ENCODE results near the gene DPYD. TPM values are rescaled to one million over a fixed set of nuclear protein-coding genes. Genes with fewer than 3 reads are reported as not detected.

DPYD gene
- total RNA-seq, 1 donor from 2014 or later = 21.7 TPM

- DNase-seq = no peak
Measured at GRCh38 chr1:97084546-97084945, 836.3 kb downstream of the DPYD start.

DNA sequence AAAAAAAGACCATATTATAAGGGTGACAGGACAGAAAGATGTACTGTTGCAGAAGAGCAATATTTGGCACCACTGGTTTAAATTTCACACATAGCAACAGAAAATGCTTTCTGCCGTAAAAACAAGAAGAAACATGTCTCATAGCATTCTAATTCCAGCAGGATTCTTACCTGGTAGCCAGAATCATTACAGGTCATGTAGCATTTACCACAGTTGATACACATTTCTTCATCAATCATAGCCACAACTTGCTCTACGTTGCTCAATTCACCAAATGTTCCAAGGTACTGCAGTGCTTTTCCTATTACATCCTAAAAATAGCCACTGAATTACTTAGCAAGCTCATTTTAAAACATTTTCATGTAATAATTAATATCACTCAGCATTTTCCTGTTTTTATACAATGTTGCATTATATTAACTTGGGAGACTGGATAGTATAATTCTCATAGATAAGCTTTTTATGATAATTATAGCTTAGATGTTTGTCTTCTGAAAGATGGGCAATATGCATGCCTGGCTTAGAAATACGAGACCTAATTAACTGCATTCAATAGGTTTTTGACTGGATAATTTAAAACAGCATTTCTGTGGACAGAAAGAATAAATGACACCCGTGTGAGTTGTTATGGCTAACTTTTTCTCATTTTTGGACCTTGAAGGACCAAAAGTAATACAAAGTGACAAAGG, 838.5 kb downstream of the DPYD start:
- no peak for DNase-seq

- no peak for DNase-seq
Measured at GRCh38 chr1:97078872-97079271, 842.0 kb downstream of the DPYD start.

GRCh38 chr1:97077221-97077620, 843.6 kb downstream of the DPYD start:
- no peak for DNase-seq

DNA sequence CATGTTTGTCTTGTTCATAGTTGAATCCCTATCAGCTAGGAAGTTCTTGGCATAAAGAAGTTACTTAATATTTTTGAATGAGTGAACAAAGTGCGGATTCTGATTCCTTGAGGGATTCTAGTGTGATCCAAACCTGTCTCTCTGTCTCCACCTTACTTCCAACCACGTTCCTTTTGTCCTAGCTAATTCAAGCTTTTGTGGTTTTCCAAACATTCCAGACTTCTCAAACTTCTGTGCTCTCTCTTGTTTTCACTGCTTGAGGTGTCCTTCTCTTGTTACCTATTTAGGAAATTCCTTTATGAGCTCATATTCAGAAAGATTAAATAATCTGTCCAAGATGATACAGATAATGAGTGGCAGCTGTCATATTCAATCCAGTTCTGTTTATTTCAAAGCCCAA, 846.1 kb downstream of the DPYD start:
- no peak for DNase-seq

DNA sequence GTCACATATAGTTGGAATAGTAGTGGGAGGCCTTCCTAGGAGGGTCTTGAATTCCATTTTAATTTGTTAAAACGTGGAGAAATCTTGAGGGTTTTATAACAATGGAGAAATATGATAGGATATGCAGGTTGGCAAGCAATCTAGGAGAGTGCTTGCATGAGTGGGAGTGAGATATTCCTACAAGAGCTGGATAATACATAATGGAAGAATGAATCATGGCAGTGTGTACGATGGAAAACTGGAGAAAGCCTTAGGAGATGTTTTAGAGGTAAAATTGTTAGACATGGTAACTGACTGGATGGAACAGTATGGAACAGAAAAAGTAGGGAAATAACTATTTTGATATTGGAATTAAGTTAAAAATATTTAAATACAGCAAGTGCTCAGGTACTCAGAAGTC, 846.9 kb downstream of the DPYD start:
- no peak for DNase-seq

GRCh38 chr1:97073169-97073568, 847.7 kb downstream of the DPYD start:
- no peak for DNase-seq

- no peak for DNase-seq
Measured at GRCh38 chr1:97071173-97071572, 849.7 kb downstream of the DPYD start.

DNA sequence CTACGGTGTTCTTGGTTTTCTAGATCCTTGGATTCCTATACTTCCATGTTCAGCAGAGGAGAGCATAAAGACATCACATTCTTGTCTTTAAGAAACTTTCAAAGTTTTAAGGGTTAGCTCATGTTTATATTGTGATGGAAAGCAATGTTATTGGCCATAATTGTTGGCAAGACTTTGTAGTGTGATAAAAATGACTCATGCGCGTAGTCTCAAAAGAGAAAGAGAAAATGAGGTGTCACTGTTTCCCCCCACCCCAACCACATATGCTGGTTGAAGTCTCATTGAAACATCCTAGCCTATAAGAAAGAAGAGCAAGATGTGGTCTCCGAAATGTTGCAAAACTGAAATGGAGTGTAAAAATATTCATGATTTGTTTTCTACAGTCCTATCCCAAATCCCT, 850.5 kb downstream of the DPYD start:
- DNase-seq = no peak

DNA sequence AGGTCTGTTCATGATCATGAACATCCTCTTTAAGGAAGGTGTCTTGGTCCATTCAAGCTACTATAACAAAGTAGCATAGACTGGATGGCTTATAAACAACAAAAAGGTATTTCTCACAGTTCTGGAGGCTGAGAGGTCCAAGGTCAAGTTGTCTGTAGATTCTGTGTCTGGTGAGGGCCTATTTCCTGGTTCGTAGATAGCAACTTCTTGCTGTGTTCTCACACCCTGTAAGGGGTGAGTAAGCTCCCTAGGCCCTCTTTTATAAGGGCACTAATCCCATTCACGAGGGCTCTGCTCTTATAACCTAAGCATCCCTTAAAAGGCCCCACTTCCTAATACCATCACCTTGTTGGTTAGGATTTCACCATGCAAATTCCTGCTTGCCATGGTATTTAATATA, 851.5 kb downstream of the DPYD start:
- DNase-seq = no peak

DNA sequence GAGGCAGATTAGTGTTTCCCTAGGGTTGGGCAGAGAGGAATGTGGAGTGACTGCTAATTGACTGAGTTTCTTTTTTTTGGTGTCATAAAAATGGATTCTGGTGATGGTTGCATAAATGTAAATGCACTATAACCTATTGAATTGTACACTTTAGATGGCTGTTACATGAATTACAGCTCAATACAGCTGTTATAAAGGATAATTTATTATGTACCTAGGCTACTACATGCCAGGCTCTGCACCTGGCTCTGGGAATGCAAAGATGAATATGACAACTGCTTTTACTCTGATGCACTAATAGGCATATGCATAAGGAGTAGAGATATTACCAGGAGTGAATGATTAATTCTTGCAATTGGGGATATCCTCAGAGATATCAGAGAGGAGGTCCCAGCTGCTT, 854.0 kb downstream of the DPYD start:
- no peak for DNase-seq

DNA sequence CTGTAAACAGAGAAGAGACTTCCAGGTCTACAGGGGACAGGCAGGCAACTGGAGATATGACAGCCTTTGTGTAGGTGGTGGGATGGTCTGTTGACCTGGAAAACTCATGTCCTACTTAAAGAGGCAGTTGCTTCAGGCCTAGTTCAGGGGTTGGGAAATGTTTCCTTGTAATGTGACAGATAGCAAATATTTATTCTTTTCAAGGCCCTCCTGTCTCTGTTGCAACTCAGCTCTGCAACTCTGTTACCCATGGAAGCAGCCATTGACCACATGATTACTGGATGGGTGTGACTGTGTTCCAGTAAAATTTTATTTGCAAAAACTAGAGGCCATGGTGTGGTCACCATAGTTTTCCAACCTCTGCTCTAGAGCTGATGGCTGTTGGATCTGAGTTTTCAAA, 857.3 kb downstream of the DPYD start:
- no peak for DNase-seq

DNA sequence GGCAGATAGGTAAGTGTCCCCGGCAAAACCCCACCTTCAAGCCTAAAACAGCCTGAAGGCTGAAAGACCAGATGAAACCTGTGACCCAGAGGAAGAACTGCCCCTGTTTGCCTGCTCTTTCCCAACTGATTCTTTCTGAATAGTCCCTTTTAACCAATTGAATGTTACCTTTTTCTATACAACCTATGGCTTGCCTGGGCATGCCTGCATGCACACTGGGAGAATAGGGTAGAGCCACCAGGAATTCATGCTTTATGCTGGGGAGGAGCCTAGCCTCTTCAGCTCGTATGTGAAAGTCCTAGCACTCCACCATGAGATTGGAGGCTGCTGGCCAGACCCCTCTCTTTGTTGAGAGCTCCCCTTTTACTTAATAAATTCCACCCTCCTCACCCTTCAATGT, 859.2 kb downstream of the DPYD start:
- DNase-seq = no peak

- DNase-seq = no peak
Measured at GRCh38 chr1:97056386-97056785, 864.4 kb downstream of the DPYD start.

DNA sequence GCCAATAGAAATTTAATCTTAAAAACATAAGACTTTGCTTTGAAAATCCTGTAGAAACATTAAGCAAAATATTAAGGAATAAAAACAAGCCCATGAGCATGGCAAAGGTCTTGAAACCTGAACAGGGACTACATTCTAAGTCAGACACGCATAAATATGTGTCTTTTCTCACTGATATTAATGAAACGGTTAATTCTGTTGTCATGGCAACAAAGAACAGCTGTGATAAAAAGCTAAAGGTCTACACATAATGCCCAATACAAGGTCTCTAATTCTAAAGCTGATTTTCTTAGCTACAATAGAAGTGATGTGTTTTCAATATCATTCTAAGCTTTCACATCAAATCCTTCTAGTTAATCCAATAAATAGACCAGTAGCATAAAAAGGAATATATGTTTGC, 867.6 kb downstream of the DPYD start:
- no peak for DNase-seq

- no peak for DNase-seq
Measured at GRCh38 chr1:97051823-97052222, 869.0 kb downstream of the DPYD start.

- peak; percentile 2 for DNase-seq
Measured at GRCh38 chr1:97050506-97050905, 870.3 kb downstream of the DPYD start.

DNA sequence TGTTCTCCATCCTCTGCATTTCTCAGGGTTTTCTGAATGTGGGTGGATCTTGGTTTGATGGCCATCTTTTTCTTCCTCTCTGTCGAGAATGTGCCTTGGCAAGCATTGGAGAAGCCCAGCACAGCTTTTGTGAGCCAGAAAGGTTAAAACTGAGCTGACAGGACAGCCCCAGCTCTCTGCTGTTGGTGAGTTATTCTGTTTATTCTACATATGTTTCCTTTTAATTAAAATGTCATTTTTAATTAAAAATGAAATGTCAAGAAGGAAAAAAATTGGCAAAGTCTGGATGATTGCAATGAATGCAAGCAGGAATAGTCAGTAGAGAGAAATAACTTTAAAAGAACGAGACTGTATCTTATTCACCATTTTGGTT, 873.4 kb downstream of the DPYD start:
- DNase-seq = peak; percentile 28

- peak; percentile 28 for DNase-seq
Measured at GRCh38 chr1:97046765-97047420, 873.9 kb downstream of the DPYD start.

DNA sequence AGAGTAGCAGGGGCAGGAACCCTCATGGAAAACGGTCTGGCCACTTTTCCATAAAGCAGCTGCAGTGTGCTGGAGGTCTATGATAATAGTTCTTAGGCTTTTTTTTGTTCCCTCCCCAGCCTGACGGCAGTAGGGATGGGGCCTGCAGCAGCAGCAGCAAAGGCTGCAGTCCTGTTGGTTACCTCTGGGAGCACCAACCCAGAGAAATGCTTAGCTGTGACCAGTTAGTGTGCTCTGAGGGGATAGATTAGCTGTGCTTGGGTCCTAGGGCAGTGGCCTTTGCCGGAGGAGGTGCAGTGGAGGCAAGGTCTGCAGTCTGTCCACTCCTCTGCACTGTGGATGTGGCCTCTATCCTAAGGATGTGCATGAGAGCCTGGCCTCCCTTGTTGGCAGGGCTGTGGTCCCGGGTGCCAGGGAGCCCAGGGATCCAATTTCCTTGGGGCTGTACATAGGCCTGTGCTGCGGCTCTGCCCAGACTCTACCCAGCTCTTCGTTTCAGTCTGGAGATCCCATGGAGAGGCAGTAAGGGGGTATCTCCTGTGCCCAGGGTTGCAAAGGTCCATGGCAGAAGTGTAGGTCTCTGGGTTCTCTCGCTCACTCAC, 876.6 kb downstream of the DPYD start:
- no peak for DNase-seq

DNA sequence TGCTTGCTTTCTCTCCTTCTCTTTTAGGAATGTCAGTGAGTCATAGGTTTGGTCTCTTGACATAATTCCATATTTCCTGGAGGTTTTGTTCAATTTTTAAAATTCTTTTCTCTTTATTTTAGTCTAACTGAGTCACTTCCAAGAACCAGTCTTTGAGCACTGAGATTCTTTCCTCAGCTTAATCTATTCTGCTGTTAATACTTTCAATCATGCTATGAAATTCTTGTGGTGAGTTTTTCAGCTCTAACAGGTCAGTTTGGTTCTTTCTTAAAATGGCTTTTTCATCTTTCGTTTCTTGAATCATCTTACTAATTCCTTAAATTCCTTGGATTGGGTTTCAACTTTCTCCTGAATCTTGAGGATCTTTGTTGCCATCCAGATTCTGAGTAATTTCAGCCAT, 878.3 kb downstream of the DPYD start:
- no peak for DNase-seq

GRCh38 chr1:97041026-97041425, 879.8 kb downstream of the DPYD start:
- DNase-seq = no peak

GRCh38 chr1:97038410-97038809, 882.4 kb downstream of the DPYD start:
- DNase-seq = no peak

GRCh38 chr1:97034651-97035050, 886.2 kb downstream of the DPYD start:
- no peak for DNase-seq
